GM23338 (cell line): Measurements from ENCODE around the gene CCL21. TPM values are rescaled to one million over a fixed set of nuclear protein-coding genes. Genes with fewer than 3 reads are reported as not detected.
A peak's percentile ranks its signal among the peaks of the same experiment; 100 is the strongest.

Experiments used
- ATAC-seq: fragments of 200-7000 bp; cut with Tn5 transposase; 3 replicates; pipeline ENCODE4 v1.9.1; 2020
- DNase-seq: peaks from one replicate; pipeline ENCODE4 v3.0.0-alpha.2; 2015; ENCODE audit warnings: low spot score
- H2AFZ ChIP-seq: fragments of 200-600 bp; sonication (generic); 2 replicates; pipeline ENCODE4 v1.8.0; 2016; ENCODE audit warnings: antibody characterized with exemption, mild to moderate bottlenecking, moderate library complexity
- H3F3A ChIP-seq: fragments of 200-600 bp; sonication (generic); replicated peaks from 2 replicates; pipeline ENCODE4 v1.8.0; 2017; ENCODE audit warnings: antibody characterized with exemption, mixed run types, low read depth
- H3K27ac ChIP-seq: fragments of 200-600 bp; sonication (generic); 2 replicates; pipeline ENCODE4 v1.6.1; 2016; ENCODE audit warnings: low read depth
- H3K27me3 ChIP-seq: fragments of 200-600 bp; sonication (generic); 2 replicates; pipeline ENCODE4 v1.8.0; 2016; ENCODE audit warnings: mild to moderate bottlenecking, mixed run types, moderate library complexity; ENCODE audit not compliant: insufficient read depth
- H3K36me3 ChIP-seq: fragments of 200-600 bp; sonication (generic); 2 replicates; pipeline ENCODE4 v1.8.0; 2016; ENCODE audit warnings: mild to moderate bottlenecking; ENCODE audit not compliant: insufficient read depth
- H3K4me1 ChIP-seq: fragments of 200-600 bp; sonication (generic); 2 replicates; pipeline ENCODE4 v1.8.0; 2016; ENCODE audit warnings: mild to moderate bottlenecking, moderate library complexity; ENCODE audit not compliant: insufficient read depth
- H3K4me2 ChIP-seq: fragments of 200-600 bp; sonication (generic); 2 replicates; pipeline ENCODE4 v1.7.1; 2017; ENCODE audit warnings: mixed run types
- H3K4me3 ChIP-seq: fragments of 200-600 bp; sonication (generic); 2 replicates; pipeline ENCODE4 v1.6.1; 2016; ENCODE audit warnings: mixed run types
- H3K79me2 ChIP-seq: fragments of 200-600 bp; sonication (generic); replicated peaks from 2 replicates; pipeline ENCODE4 v1.8.0; 2017; ENCODE audit warnings: mild to moderate bottlenecking; ENCODE audit not compliant: insufficient read depth
- H3K9me2 ChIP-seq: fragments of 200-600 bp; sonication (generic); 2 replicates; pipeline ENCODE4 v1.8.0; 2017; ENCODE audit not compliant: insufficient read depth
- H4K20me1 ChIP-seq: fragments of 200-600 bp; sonication (generic); replicated peaks from 2 replicates; pipeline ENCODE4 v1.8.0; 2017; ENCODE audit warnings: mild to moderate bottlenecking; ENCODE audit not compliant: insufficient read depth
- H3K27ac Mint-ChIP-seq: 2 replicates; pipeline ENCODE4 v1.8.0; 2020; ENCODE audit warnings: inconsistent platforms, mild to moderate bottlenecking, moderate library complexity, mixed read lengths
- H3K27me3 Mint-ChIP-seq: 3 replicates; pipeline ENCODE4 v1.8.0; 2022; ENCODE audit warnings: low read depth, mild to moderate bottlenecking, moderate library complexity, mixed read lengths, inconsistent platforms; ENCODE audit not compliant: insufficient read depth, poor library complexity
- H3K36me3 Mint-ChIP-seq: 3 replicates; pipeline ENCODE4 v1.8.0; 2021; ENCODE audit warnings: low read depth, mild to moderate bottlenecking, inconsistent platforms, moderate library complexity, mixed read lengths
- H3K4me1 Mint-ChIP-seq: 3 replicates; pipeline ENCODE4 v1.8.0; 2020; ENCODE audit warnings: mild to moderate bottlenecking, inconsistent platforms, mixed read lengths
- H3K4me3 Mint-ChIP-seq: 3 replicates; pipeline ENCODE4 v1.8.0; 2021; ENCODE audit warnings: moderate library complexity, mild to moderate bottlenecking, inconsistent platforms, mixed read lengths
- H3K9me3 Mint-ChIP-seq: 3 replicates; pipeline ENCODE4 v1.8.0; 2020; ENCODE audit warnings: moderate library complexity, mild to moderate bottlenecking, inconsistent platforms, mixed read lengths
- CREB1 ChIP-seq: fragments of 250-450 bp; sonication (Bioruptor Pico); IDR thresholded peaks from 2 replicates; pipeline ENCODE4 v1.5.0; 2020; ENCODE audit warnings: low read depth, mild to moderate bottlenecking, moderate library complexity
- JUNB ChIP-seq: IDR thresholded peaks from one replicate; pipeline ENCODE4 v1.6.1; 2016; ENCODE audit warnings: antibody characterized with exemption; ENCODE audit not compliant: unreplicated experiment
- NANOG ChIP-seq: IDR thresholded peaks from 2 replicates; pipeline ENCODE4 v1.6.1; 2016; ENCODE audit warnings: antibody characterized with exemption, borderline replicate concordance
- POLR2AphosphoS5 ChIP-seq: IDR thresholded peaks from 2 replicates; pipeline ENCODE4 v1.6.1; 2016; ENCODE audit warnings: antibody characterized with exemption, low read depth
- STAT1 ChIP-seq: IDR thresholded peaks from one replicate; pipeline ENCODE4 v1.6.1; 2016; ENCODE audit warnings: antibody characterized with exemption; ENCODE audit not compliant: unreplicated experiment
- ZNF114 ChIP-seq: fragments of 250-450 bp; sonication (Bioruptor Pico); IDR thresholded peaks from 2 replicates; pipeline ENCODE4 v1.5.0; 2020; ENCODE audit warnings: mild to moderate bottlenecking, moderate library complexity
- ZNF331 ChIP-seq: fragments of 250-450 bp; sonication (Bioruptor Pico); IDR thresholded peaks from 2 replicates; pipeline ENCODE4 v1.5.0; 2020; ENCODE audit warnings: low read depth, mild to moderate bottlenecking, moderate library complexity
- polyA plus RNA-seq: library from polyadenylated mRNA; unstranded; fragments of >200 nt; fragmentation: Nextera tagmentation; extraction: Ambion mirVana; gene quantifications from 2 replicates; pipeline ENCODE4 v1.2.1, GENCODE V29; 2016
- total RNA-seq: library from RNA; depleted of rRNA; stranded (reverse); fragments of >200 nt; shearing (Covaris generic); gene quantifications from 2 replicates; pipeline ENCODE4 v1.2.3, GENCODE V29; 2014
- TF ChIP-seq, protein P1 (sequence below), 2 experiments: fragments of 200-600 bp in 1 of 2; sonication (generic) in 1 of 2; conservative IDR thresholded peaks; 2 replicates each; pipeline versions ENCODE4 v1.5.1 to v1.6.1; 2016 to 2017; ENCODE audit warnings: antibody characterized with exemption in 2 of 2, low read depth in 2 of 2, mild to moderate bottlenecking in 2 of 2, moderate library complexity in 1 of 2

Gene CCL21
- total and polyA plus RNA-seq, 2 experiments from 2014 or later = not detected

DNA sequence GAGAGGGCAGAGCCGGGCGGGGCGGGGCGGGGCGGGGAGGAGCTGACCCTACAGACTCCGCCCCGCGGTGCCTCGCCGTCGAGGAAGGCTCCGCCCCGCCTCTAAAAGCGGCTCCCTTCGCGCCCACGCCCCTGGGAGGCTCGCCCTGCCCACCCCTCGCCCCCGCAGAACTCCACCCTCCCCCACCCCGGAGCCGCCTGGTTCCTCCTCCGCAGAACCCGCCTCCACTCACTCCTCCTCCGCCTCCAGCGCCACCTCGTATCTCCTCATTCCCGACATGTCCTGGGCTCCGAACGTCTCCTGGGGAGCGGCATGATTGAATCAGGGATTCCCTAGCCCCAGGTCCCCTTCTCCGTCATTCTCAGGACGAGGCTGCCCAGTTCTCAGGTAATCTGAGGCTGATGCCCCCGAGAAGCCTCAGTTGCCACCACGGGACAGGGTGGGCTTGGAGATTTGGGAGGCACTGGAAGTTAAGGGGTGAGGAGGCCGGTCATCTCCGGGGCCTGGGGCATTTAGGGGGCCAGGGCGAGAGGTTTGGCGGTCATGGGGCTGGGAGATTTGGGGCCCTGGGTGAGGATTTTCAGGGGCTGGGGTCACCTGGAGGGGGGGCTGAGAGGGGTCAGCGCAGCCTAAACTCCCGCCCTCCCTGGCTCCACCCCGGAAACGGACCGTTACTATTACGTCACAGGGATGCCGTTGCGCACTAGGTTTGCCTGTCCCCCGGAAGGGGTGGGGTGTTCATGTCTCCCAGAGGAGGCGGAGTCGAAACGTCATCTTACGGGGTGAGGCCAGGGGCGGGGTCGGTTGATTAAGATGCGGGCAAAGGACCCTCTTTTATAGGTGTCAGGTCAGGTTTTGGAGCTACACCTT lies 44.3 kb downstream of the CCL21 start:
- H3K4me1 Mint-ChIP-seq = peaks cover 8% of the 10 kb centered on the region
- H3K27me3 Mint-ChIP-seq = peaks cover 14% of the 10 kb centered on the region
- Histone ChIP-seq H3K4me3 (peak overlapping the region; percentile 98), H4K20me1 (peaks cover 3% of the 10 kb centered on the region; the same call in 1 of the 2 replicates), H3K27ac (peak overlapping the region; percentile 99), H3K79me2 (peaks cover 8% of the 10 kb centered on the region; the same call in 1 of the 2 replicates), H3K9me2 (no peaks in the 10 kb centered on the region), H3F3A (no peaks in the 10 kb centered on the region), H2AFZ (peak overlapping the region; percentile 99), H3K27me3 (no peaks in the 10 kb centered on the region), H3K4me2 (peak overlapping the region; percentile 100), H3K4me1 (peaks cover 3% of the 10 kb centered on the region), H3K36me3 (no peaks in the 10 kb centered on the region)
- peaks cover 27% of the 10 kb centered on the region for H3K36me3 Mint-ChIP-seq
- peak overlapping the region; percentile 82 for H3K4me3 Mint-ChIP-seq
- peak; percentile 99 for DNase-seq
- H3K9me3 Mint-ChIP-seq = peaks cover 15% of the 10 kb centered on the region
- TF ChIP-seq POLR2AphosphoS5 (peak; percentile 84), JUNB (no peak), CREB1 (CRISPR knock-in tag) (peak; percentile 97)
- H3K27ac Mint-ChIP-seq = peak overlapping the region; percentile 98
- peak; percentile 77 for ATAC-seq

DNA sequence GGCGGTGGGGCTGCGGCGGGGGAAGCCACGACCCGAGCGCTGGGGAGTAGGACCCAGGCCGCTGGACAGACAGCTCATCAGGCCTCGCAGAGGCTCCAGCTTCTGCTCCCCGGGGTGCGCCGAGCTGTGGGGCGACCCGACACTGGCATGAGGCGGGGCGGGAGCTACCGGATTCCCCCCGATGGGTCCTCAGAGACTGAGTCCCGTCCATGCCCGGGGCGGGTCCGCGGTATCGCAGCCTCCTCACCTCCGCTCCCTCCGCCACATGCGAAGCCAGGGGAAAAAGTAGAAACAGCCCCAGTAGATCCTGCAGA lies 44.9 kb downstream of the CCL21 start:
- TF ChIP-seq ZNF331 (CRISPR knock-in tag) (no peak), CREB1 (CRISPR knock-in tag) (no peak), NANOG (no peak), ZNF114 (CRISPR knock-in tag) (no peak), STAT1 (no peak), POLR2AphosphoS5 (no peak)
- TF ChIP-seq, protein P1, sequence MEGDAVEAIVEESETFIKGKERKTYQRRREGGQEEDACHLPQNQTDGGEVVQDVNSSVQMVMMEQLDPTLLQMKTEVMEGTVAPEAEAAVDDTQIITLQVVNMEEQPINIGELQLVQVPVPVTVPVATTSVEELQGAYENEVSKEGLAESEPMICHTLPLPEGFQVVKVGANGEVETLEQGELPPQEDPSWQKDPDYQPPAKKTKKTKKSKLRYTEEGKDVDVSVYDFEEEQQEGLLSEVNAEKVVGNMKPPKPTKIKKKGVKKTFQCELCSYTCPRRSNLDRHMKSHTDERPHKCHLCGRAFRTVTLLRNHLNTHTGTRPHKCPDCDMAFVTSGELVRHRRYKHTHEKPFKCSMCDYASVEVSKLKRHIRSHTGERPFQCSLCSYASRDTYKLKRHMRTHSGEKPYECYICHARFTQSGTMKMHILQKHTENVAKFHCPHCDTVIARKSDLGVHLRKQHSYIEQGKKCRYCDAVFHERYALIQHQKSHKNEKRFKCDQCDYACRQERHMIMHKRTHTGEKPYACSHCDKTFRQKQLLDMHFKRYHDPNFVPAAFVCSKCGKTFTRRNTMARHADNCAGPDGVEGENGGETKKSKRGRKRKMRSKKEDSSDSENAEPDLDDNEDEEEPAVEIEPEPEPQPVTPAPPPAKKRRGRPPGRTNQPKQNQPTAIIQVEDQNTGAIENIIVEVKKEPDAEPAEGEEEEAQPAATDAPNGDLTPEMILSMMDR (conservative IDR thresholded peaks at IDR 0.05; ENCODE audit: low read depth in 2 of 2) = no peak
- Histone ChIP-seq H3K4me1 (peaks cover 3% of the 10 kb centered on the region), H3K4me3 (peak overlapping the region; percentile 98), H3K36me3 (no peaks in the 10 kb centered on the region), H3K9me2 (no peaks in the 10 kb centered on the region), H3K79me2 (peaks cover 8% of the 10 kb centered on the region; the same call in 1 of the 2 replicates), H3K27me3 (no peaks in the 10 kb centered on the region), H4K20me1 (peaks cover 3% of the 10 kb centered on the region; the same call in 1 of the 2 replicates), H3K27ac (no peak overlapping the region), H2AFZ (peak overlapping the region; percentile 91), H3F3A (no peaks in the 10 kb centered on the region), H3K4me2 (peak overlapping the region; percentile 100)
- ATAC-seq (peak; percentile 73), DNase-seq (no peak)
- H3K27ac Mint-ChIP-seq = no peak overlapping the region
- H3K4me1 Mint-ChIP-seq = peaks cover 8% of the 10 kb centered on the region
- H3K4me3 Mint-ChIP-seq = peak overlapping the region; percentile 82
- peaks cover 10% of the 10 kb centered on the region for H3K9me3 Mint-ChIP-seq
- peaks cover 23% of the 10 kb centered on the region for H3K36me3 Mint-ChIP-seq
- H3K27me3 Mint-ChIP-seq = peaks cover 11% of the 10 kb centered on the region
